HepG2 (cell line): ENCODE measurements around the gene LRTM2. TPM values are rescaled to one million over a fixed set of nuclear protein-coding genes. Genes with fewer than 3 reads are reported as not detected.

Experiments
- ATAC-seq: fragments of 200-7000 bp; cut with Tn5 transposase; 3 replicates; pipeline ENCODE4 v1.9.1; 2020; ENCODE audit warnings: mild to moderate bottlenecking, moderate library complexity
- BruUV-seq: library from RNA; stranded (reverse); fragments of 400-500 nt; replicated peaks from 2 replicates; lab custom pipeline; 2021; lab: Mats Ljungman, UMichigan
- CTCF ChIA-PET: fragments of 300-600 bp; formaldehyde crosslinking; extraction: SDS; loops from one replicate; lab custom pipeline; 2021; ENCODE audit warnings: low total read pairs, inconsistent platforms, low intra/inter-chr PET ratio; lab: Yijun Ruan, JAX
- POLR2A ChIA-PET: fragments of 350-600 bp; sonication (Branson Sonifier 250); formaldehyde crosslinking; loops from one replicate; lab custom pipeline; 2020; ENCODE audit warnings: antibody characterized with exemption, inconsistent platforms; lab: Yijun Ruan, JAX
- DNase-seq: peaks from one replicate; pipeline ENCODE4 v3.0.0-alpha.2; 2015; ENCODE audit warnings: low spot score
- FAIRE-seq: peaks from 3 replicates; lab custom pipeline; 2011; peaks lifted over from hg19 to GRCh38; lab: Jason Lieb, UNC
- H2AFZ ChIP-seq: one replicate; pipeline ENCODE4 v1.6.1; 2011; ENCODE audit warnings: low read length, inconsistent platforms
- H3K27ac ChIP-seq: fragments of 300-600 bp; 3 replicates; pipeline ENCODE4 v1.8.0; 2011; ENCODE audit warnings: mixed run types, mild to moderate bottlenecking, mixed read lengths, low read length, inconsistent platforms; ENCODE audit not compliant: insufficient read depth; ENCODE audit errors: extremely low read length
- H3K27me3 ChIP-seq, 2 experiments: fragments of 200-600 bp in 1 of 2; 2 replicates in 1 of 2; 3 replicates in 1 of 2; pipeline versions ENCODE4 v1.6.0 to v1.8.0; 2011; ENCODE audit warnings: low read length in 2 of 2, mild to moderate bottlenecking in 2 of 2, moderate library complexity in 2 of 2, inconsistent platforms in 1 of 2; ENCODE audit not compliant: insufficient read depth in 2 of 2, control insufficient read depth in 1 of 2
- H3K36me3 ChIP-seq, 2 experiments: fragments of 200-600 bp in 1 of 2; replicated peaks in 1 of 2; 2 replicates in 1 of 2; 3 replicates in 1 of 2; pipeline versions ENCODE4 v1.5.1 to v1.8.0; 2011; ENCODE audit warnings: low read length in 2 of 2, inconsistent platforms in 1 of 2; ENCODE audit not compliant: insufficient read depth in 2 of 2, control insufficient read depth in 1 of 2
- H3K4me1 ChIP-seq: 2 replicates; pipeline ENCODE4 v1.5.1; 2012; ENCODE audit warnings: low read length, inconsistent platforms; ENCODE audit not compliant: insufficient read depth
- H3K4me2 ChIP-seq: 2 replicates; pipeline ENCODE4 v1.6.0; 2011; ENCODE audit warnings: low read depth, low read length, inconsistent platforms
- H3K4me3 ChIP-seq, 3 experiments: fragments of 200-600 bp in 1 of 3; sonication (generic), shearing (Covaris generic) in 1 of 3; replicated peaks in 1 of 3; 2 replicates each; pipeline ENCODE4 v1.5.1; 2011 to 2016; ENCODE audit warnings: low read length in 3 of 3, inconsistent platforms in 2 of 3, low read depth in 2 of 3, mild to moderate bottlenecking in 2 of 3, control low read depth in 1 of 3, mixed read lengths in 1 of 3; ENCODE audit not compliant: insufficient read depth in 1 of 3
- H3K79me2 ChIP-seq: one replicate; pipeline ENCODE4 v1.6.1; 2011; ENCODE audit warnings: low read length, inconsistent platforms; ENCODE audit not compliant: insufficient read depth
- H3K9ac ChIP-seq: 2 replicates; pipeline ENCODE4 v1.6.0; 2011; ENCODE audit warnings: mild to moderate bottlenecking, low read depth, low read length, inconsistent platforms; ENCODE audit not compliant: insufficient read depth
- H3K9me3 ChIP-seq: 2 replicates; pipeline ENCODE4 v1.5.1; 2012; ENCODE audit warnings: mild to moderate bottlenecking, low read length
- H4K20me1 ChIP-seq: 2 replicates; pipeline ENCODE4 v1.6.0; 2011; ENCODE audit warnings: inconsistent platforms, mild to moderate bottlenecking, low read length, moderate library complexity; ENCODE audit not compliant: insufficient read depth
- AGO2 ChIP-seq: fragments of 200-400 bp; formaldehyde crosslinking; optimal IDR thresholded peaks from 2 replicates; pipeline ENCODE3; 2017; ENCODE audit warnings: mild to moderate bottlenecking, low read depth, low read length, moderate library complexity
- RBM22 ChIP-seq: fragments of 200-400 bp; formaldehyde crosslinking; optimal IDR thresholded peaks from 2 replicates; pipeline ENCODE3; 2017; ENCODE audit warnings: mild to moderate bottlenecking, low read length, moderate library complexity
- ZHX1 ChIP-seq: sonication (generic); formaldehyde crosslinking; IDR thresholded peaks from 2 replicates; pipeline ENCODE4 v1.8.1; 2022; ENCODE audit warnings: low read depth, mild to moderate bottlenecking, missing genetic modification reagents
- ZNF274 ChIP-seq: sonication (generic); formaldehyde crosslinking; IDR thresholded peaks from 2 replicates; pipeline ENCODE4 v1.5.1; 2020; ENCODE audit warnings: mild to moderate bottlenecking, missing genetic modification reagents
- WGBS: methylation state at CpG from one replicate; pipeline ENCODE4 v1.1.6; 2017; ENCODE audit warnings: low lambda C conversion rate; 5-methylcytosine and 5-hydroxymethylcytosine counted together
- in situ Hi-C: cut with HindIII; loops from 2 replicates; pipeline ENCODE4 v1.10.0; 2017; ENCODE audit warnings: low pct_unique_long_range_greater_than_20kb; ENCODE audit not compliant: extremely low pct_ligation_motif_present
- intact Hi-C: fragments of 100-400 bp; cut with micrococcal nuclease; formaldehyde crosslinking; loops from one replicate; pipeline ENCODE4 v1.10.0; 2022; ENCODE audit not compliant: unreplicated experiment
- polyA plus RNA-seq, 8 experiments: library from polyadenylated mRNA; depleted of rRNA in 3 of 8; stranded (reverse) in 7 of 8; unstranded in 1 of 8; fragments of >200 nt; fragmentation: Illumina TruSeq in 4 of 8; extraction: Trizol in 4 of 8; gene quantifications; 2 replicates each; pipeline versions ENCODE4 v1.2.1 to v1.2.3, GENCODE V29; 2011 to 2016; ENCODE audit warnings: low read depth in 4 of 8, missing spikeins in 1 of 8, mixed read lengths in 1 of 8; ENCODE audit not compliant: insufficient read depth in 1 of 8
- total RNA-seq, 5 experiments: library from RNA; depleted of rRNA; stranded (reverse); fragments of >200 nt; fragmentation: Illumina TruSeq; extraction: Trizol; gene quantifications; 2 replicates each; pipeline ENCODE4 v1.2.3, GENCODE V29; 2016; ENCODE audit warnings: low read depth in 1 of 5

LRTM2 gene
- total and polyA plus RNA-seq, 2 of the 13 experiments (the other 11 are each of a cell fraction or from before 2014, with no cell fraction given): 0.09 TPM; not detected in 1

GRCh38 chr12:1797011-1797901 is 23.1 kb upstream of the LRTM2 start:
- BruUV-seq: no TSS peak
- H4K20me1 ChIP-seq: no peaks in the 10 kb centered on the region
- no peak for FAIRE-seq
- POLR2A ChIA-PET: no interaction called here
- H3K27ac ChIP-seq: no peak overlapping the region
- H3K4me3 ChIP-seq: no peak overlapping the region
- no peak for DNase-seq
- over 99% methylated on average over 17 of the region's 71 CpGs for WGBS
- peaks cover 8% of the 10 kb centered on the region; the same call in 1 of the 2 replicates for H3K4me1 ChIP-seq
- H3K9me3 ChIP-seq: no peaks in the 10 kb centered on the region
- H3K9ac ChIP-seq: no peak overlapping the region
- no peaks in the 10 kb centered on the region for H3K79me2 ChIP-seq
- no peaks in the 10 kb centered on the region for H3K27me3 ChIP-seq
- H3K36me3 ChIP-seq: peaks cover 0 to 3% of the 10 kb centered on the region in 2 experiments; a peak in 3 of 5 replicates
- no peak for ATAC-seq
- CTCF ChIA-PET: interaction anchor here (0.9 to 3.3 kb wide), 2 partner anchors 142 to 145 kb away, joined by 6 to 88 read pairs; no protein-coding TSS in a partner anchor
- no peak overlapping the region for H2AFZ ChIP-seq
- in situ Hi-C loops: no loop called here
- no peak overlapping the region for H3K4me2 ChIP-seq
- intact Hi-C loops: loop anchor here (5.0 kb wide), 1 partner anchor 240 kb away; no protein-coding TSS in a partner anchor
- TF ChIP-seq AGO2 (peak; percentile 9), ZNF274 (0 out of 2 replicates have a peak, but pooled peaks have one; percentile 4), ZHX1 (CRISPR knock-in tag) (no peak), RBM22 (peak; percentile 12)
